Measurements from ENCODE around the gene PRKCA. TPM values are rescaled to one million over a fixed set of nuclear protein-coding genes. Genes with fewer than 3 reads are reported as not detected.

PRKCA gene
- total and polyA plus RNA-seq, 2 donors (not counting 3 experiments of a cell fraction or from before 2014, with no cell fraction given) = 7.5 to 34.2 TPM

- intact Hi-C loops (cut with micrococcal nuclease) (no loop called here), dilution Hi-C loops (cut with MboI; ENCODE audit: extremely low pct_ligation_motif_present, low sequenced_read_pairs) (no loop called here)
- H3K36me3 ChIP-seq (ENCODE audit: control insufficient read depth in 2 of 2, extremely low read depth in 1 of 2, insufficient read depth in 2 of 2, low read length in 2 of 2) = no peaks in the 10 kb centered on the region
- no peaks in the 10 kb centered on the region for H3K79me2 ChIP-seq (ENCODE audit: control insufficient read depth, insufficient read depth, low read length)
- no peak overlapping the region for H3K4me3 ChIP-seq (replicated peaks in 1 of 3; ENCODE audit: insufficient read depth in 1 of 3, low read depth in 1 of 3, low read length in 3 of 3)
- POLR2A ChIA-PET = no interaction called here
- FAIRE-seq = no peak
- CTCF ChIA-PET = no interaction called here
- H2AFZ ChIP-seq (ENCODE audit: low read depth, low read length) = no peak overlapping the region
- H3K4me1 ChIP-seq (ENCODE audit: control insufficient read depth, extremely low read depth, insufficient read depth, low read length) = no peaks in the 10 kb centered on the region
- H3K4me2 ChIP-seq (ENCODE audit: insufficient read depth, low read length) = no peak overlapping the region
- H3K9ac ChIP-seq (replicated peaks; ENCODE audit: extremely low read depth, insufficient read depth, low read length) = no peak overlapping the region
- H3K9me1 ChIP-seq (replicated peaks; ENCODE audit: control insufficient read depth, extremely low read depth, insufficient read depth, low read length) = no peaks in the 10 kb centered on the region
- BruUV-seq (replicated peaks) = no TSS peak
- no peaks in the 10 kb centered on the region for H4K20me1 ChIP-seq (replicated peaks; ENCODE audit: control insufficient read depth, extremely low read depth, insufficient read depth, low read length)
- no peaks in the 10 kb centered on the region for H3K9me3 ChIP-seq (replicated peaks; ENCODE audit: control insufficient read depth, insufficient read depth, low read length)
- TF ChIP-seq JUN (IDR thresholded peaks at IDR 0.05; ENCODE audit: borderline replicate concordance, insufficient read depth, insufficient read length, low read depth) = no peak
- TF ChIP-seq FOS (IDR thresholded peaks at IDR 0.05; ENCODE audit: borderline replicate concordance, insufficient read depth, low read length) = no peak
- TF ChIP-seq CTCF (IDR thresholded peaks at IDR 0.05; ENCODE audit: extremely low read depth in 1 of 2, insufficient read depth in 1 of 2, low read depth in 1 of 2, low read length in 2 of 2) = no peak
- TF ChIP-seq EZH2 (IDR thresholded peaks at IDR 0.05; ENCODE audit: borderline replicate concordance, low read depth, low read length, severe bottlenecking) = no peak
- no peak for TF ChIP-seq POLR2A (IDR thresholded peaks at IDR 0.05; ENCODE audit: low read depth, low read length)
- no peak for TF ChIP-seq POLR2AphosphoS5 (IDR thresholded peaks at IDR 0.05; ENCODE audit: insufficient read depth, low read depth, low read length)
- no peak for TF ChIP-seq GATA2 (IDR thresholded peaks at IDR 0.05; ENCODE audit: insufficient read depth, insufficient read length, low read depth, low read length)
- no peak for TF ChIP-seq MAX (IDR thresholded peaks at IDR 0.05; ENCODE audit: insufficient read depth, insufficient read length)
- H3K27ac ChIP-seq (ENCODE audit: insufficient read depth, low read depth, low read length) = no peak overlapping the region
- H3K27me3 ChIP-seq (ENCODE audit: control insufficient read depth in 2 of 2, insufficient read depth in 2 of 2, low read length in 2 of 2) = peaks cover 0 to 10% of the 10 kb centered on the region in 2 experiments
- no peak for DNase-seq (ENCODE audit: low read depth, low spot score)
Observed at GRCh38 chr17:66848496-66848895, 546.1 kb downstream of the PRKCA start.

Data from endothelial cell of umbilical vein (primary cell).